Effector memory CD8-positive, alpha-beta T cell (primary cell): ENCODE measurements around the gene SKP2.
A peak's percentile ranks its signal among the peaks of the same experiment; 100 is the strongest.
"Not testable (repeated sequence)": the region's sequence is repeated elsewhere in the genome, so short reads cannot be mapped to it uniquely, and the experiment has no call there.

Experiments
- ATAC-seq: fragments of 150-1000 bp; cut with Tn5 transposase; replicated peaks from 2 replicates; pipeline ENCODE4 v1.10.0; 2021; ENCODE audit warnings: mild to moderate bottlenecking, moderate library complexity
- DNase-seq, 3 experiments: peaks; one replicate each; pipeline ENCODE4 v3.0.0; 2021
- H3K27ac Mint-ChIP-seq, 2 donors: one replicate each; pipeline ENCODE4 v1.8.0; 2022; ENCODE audit warnings: mild to moderate bottlenecking in 2 of 2, mixed read lengths in 2 of 2, moderate library complexity in 2 of 2
- H3K27me3 Mint-ChIP-seq, 2 donors: one replicate each; pipeline ENCODE4 v1.8.0; 2022; ENCODE audit warnings: mixed read lengths in 2 of 2
- H3K36me3 Mint-ChIP-seq: one replicate; pipeline ENCODE4 v1.8.0; 2022; ENCODE audit warnings: mild to moderate bottlenecking, moderate library complexity, mixed read lengths; ENCODE audit not compliant: insufficient read depth
- H3K4me1 Mint-ChIP-seq, 2 donors: one replicate each; pipeline ENCODE4 v1.8.0; 2022; ENCODE audit warnings: low read depth in 2 of 2, mixed read lengths in 2 of 2
- H3K4me3 Mint-ChIP-seq, 2 donors: one replicate each; pipeline ENCODE4 v1.8.0; 2022; ENCODE audit warnings: mild to moderate bottlenecking in 2 of 2, mixed read lengths in 2 of 2, moderate library complexity in 2 of 2
- H3K9me3 Mint-ChIP-seq, 2 donors: one replicate each; pipeline ENCODE4 v1.8.0; 2022; ENCODE audit warnings: mixed read lengths in 2 of 2
- total RNA-seq, 9 experiments: gene quantifications; one replicate each; lab custom pipeline; 2026; lab: John Stamatoyannopoulos, UW

Gene SKP2
- 17.5 to 54.7 (median 30.3) reads per million in 9 experiments for total RNA-seq

- Mint-ChIP-seq H3K27ac (peak within 1 kb of the TSS; percentile 91 to 95), H3K4me1 (peaks cover 40 to 63% of the 10 kb centered on the region in 2 donors), H3K27me3 (no peaks in the 10 kb centered on the region), H3K9me3 (no peaks in the 10 kb centered on the region), H3K36me3 (peaks cover 11% of the 10 kb centered on the region), H3K4me3 (peak within 1 kb of the TSS; percentile 95 to 97)
- peak; percentile 95 to 97 (median 96) for DNase-seq
- ATAC-seq: peak; percentile 96
Observed at GRCh38 chr5:36151434-36152323, at the start of gene SKP2, which contains the start of gene LMBRD2. Gene SKP2, plus strand, starts transcription at chr5:36152111. Its CDS starts 152 bp downstream, at chr5:36152263. Gene LMBRD2, minus strand, starts transcription at chr5:36151887. Its CDS starts 8,538 bp downstream, at chr5:36143349.

GRCh38 chr5:36105819-36106218 lies 46.1 kb upstream of the SKP2 start:
- H3K27ac Mint-ChIP-seq: peak overlapping the region in 1 of 2 donors; percentile 9
- H3K4me1 Mint-ChIP-seq: no peaks in the 10 kb centered on the region
- ATAC-seq (no peak), DNase-seq (no peak)
- peaks cover 46% of the 10 kb centered on the region for H3K36me3 Mint-ChIP-seq
- no peaks in the 10 kb centered on the region for H3K9me3 Mint-ChIP-seq
- no peaks in the 10 kb centered on the region for H3K27me3 Mint-ChIP-seq
- H3K4me3 Mint-ChIP-seq: no peak overlapping the region

GRCh38 chr5:36108758-36109460 lies 43.0 kb upstream of the SKP2 start:
- no peaks in the 10 kb centered on the region for H3K9me3 Mint-ChIP-seq
- no peak overlapping the region for H3K27ac Mint-ChIP-seq
- H3K4me1 Mint-ChIP-seq: no peaks in the 10 kb centered on the region
- H3K36me3 Mint-ChIP-seq: peaks cover 59% of the 10 kb centered on the region
- DNase-seq (no peak), ATAC-seq (no peak)
- no peaks in the 10 kb centered on the region for H3K27me3 Mint-ChIP-seq
- H3K4me3 Mint-ChIP-seq: no peak overlapping the region

GRCh38 chr5:36111238-36111637 lies 40.7 kb upstream of the SKP2 start:
- no peak overlapping the region for H3K4me3 Mint-ChIP-seq
- H3K4me1 Mint-ChIP-seq: no peaks in the 10 kb centered on the region
- no peak overlapping the region for H3K27ac Mint-ChIP-seq
- H3K27me3 Mint-ChIP-seq: no peaks in the 10 kb centered on the region
- no peaks in the 10 kb centered on the region for H3K9me3 Mint-ChIP-seq
- DNase-seq (no peak), ATAC-seq (no peak)
- H3K36me3 Mint-ChIP-seq: peaks cover 50% of the 10 kb centered on the region

- DNase-seq: no peak
- peaks cover 5 to 9% of the 10 kb centered on the region in 2 donors for H3K4me1 Mint-ChIP-seq
- peaks cover 4 to 9% of the 10 kb centered on the region in 2 donors for H3K9me3 Mint-ChIP-seq
- H3K4me3 Mint-ChIP-seq: no peak overlapping the region
- no peak for ATAC-seq
- H3K27ac Mint-ChIP-seq: peak overlapping the region in 1 of 2 donors; percentile 93
- H3K27me3 Mint-ChIP-seq: no peaks in the 10 kb centered on the region
- peaks cover 12% of the 10 kb centered on the region for H3K36me3 Mint-ChIP-seq
Observed at GRCh38 chr5:36125868-36126267, 26.0 kb upstream of the SKP2 start.

- H3K4me3 Mint-ChIP-seq: no peak overlapping the region
- peaks cover 6% of the 10 kb centered on the region for H3K36me3 Mint-ChIP-seq
- no peak overlapping the region for H3K27ac Mint-ChIP-seq
- peaks cover 5 to 18% of the 10 kb centered on the region in 2 donors for H3K4me1 Mint-ChIP-seq
- peaks cover 4 to 9% of the 10 kb centered on the region in 2 donors for H3K9me3 Mint-ChIP-seq
- no peak for ATAC-seq
- DNase-seq: no peak
- H3K27me3 Mint-ChIP-seq: no peaks in the 10 kb centered on the region
Observed at GRCh38 chr5:36128795-36129194, 23.1 kb upstream of the SKP2 start.

- H3K4me1 Mint-ChIP-seq: peaks cover 5 to 18% of the 10 kb centered on the region in 2 donors
- not testable (repeated sequence) for DNase-seq, H3K27me3 Mint-ChIP-seq, H3K4me3 Mint-ChIP-seq, H3K27ac Mint-ChIP-seq, H3K9me3 Mint-ChIP-seq, ATAC-seq, H3K36me3 Mint-ChIP-seq
Observed at GRCh38 chr5:36129666-36130065, 22.2 kb upstream of the SKP2 start.

- H3K4me3 Mint-ChIP-seq, H3K27ac Mint-ChIP-seq, H3K4me1 Mint-ChIP-seq, H3K27me3 Mint-ChIP-seq, H3K9me3 Mint-ChIP-seq, H3K36me3 Mint-ChIP-seq, DNase-seq, ATAC-seq: not testable (repeated sequence)
Observed at GRCh38 chr5:36133009-36133408, 18.9 kb upstream of the SKP2 start.

GRCh38 chr5:36135988-36136387 lies 15.9 kb upstream of the SKP2 start:
- no peaks in the 10 kb centered on the region for H3K9me3 Mint-ChIP-seq
- DNase-seq: no peak
- no peaks in the 10 kb centered on the region for H3K27me3 Mint-ChIP-seq
- peaks cover 0 to 9% of the 10 kb centered on the region in 2 donors for H3K4me1 Mint-ChIP-seq
- ATAC-seq: no peak
- H3K27ac Mint-ChIP-seq: no peak overlapping the region
- H3K36me3 Mint-ChIP-seq: peaks cover 5% of the 10 kb centered on the region
- no peak overlapping the region for H3K4me3 Mint-ChIP-seq

GRCh38 chr5:36136581-36136980 lies 15.3 kb upstream of the SKP2 start:
- ATAC-seq: no peak
- Mint-ChIP-seq H3K36me3 (peaks cover 6% of the 10 kb centered on the region), H3K27ac (no peak overlapping the region), H3K4me1 (peaks cover 0 to 8% of the 10 kb centered on the region in 2 donors), H3K9me3 (no peaks in the 10 kb centered on the region), H3K4me3 (no peak overlapping the region), H3K27me3 (no peaks in the 10 kb centered on the region)
- DNase-seq: no peak

- ATAC-seq: no peak
- peaks cover 18% of the 10 kb centered on the region for H3K36me3 Mint-ChIP-seq
- H3K4me1 Mint-ChIP-seq: no peaks in the 10 kb centered on the region
Observed at GRCh38 chr5:36138900-36139683, 12.8 kb upstream of the SKP2 start.

GRCh38 chr5:36145311-36145710 lies 6.6 kb upstream of the SKP2 start:
- no peak for DNase-seq
- no peaks in the 10 kb centered on the region for H3K9me3 Mint-ChIP-seq
- ATAC-seq: no peak
- peaks cover 21% of the 10 kb centered on the region for H3K36me3 Mint-ChIP-seq
- peaks cover 1 to 36% of the 10 kb centered on the region in 2 donors for H3K4me1 Mint-ChIP-seq
- H3K4me3 Mint-ChIP-seq: no peak overlapping the region
- no peak overlapping the region for H3K27ac Mint-ChIP-seq
- H3K27me3 Mint-ChIP-seq: no peaks in the 10 kb centered on the region

More at GRCh38 chr5:36138900-36139683, 12.8 kb upstream of the SKP2 start:
- no peaks in the 10 kb centered on the region for H3K27me3 Mint-ChIP-seq
- no peak for DNase-seq
- H3K9me3 Mint-ChIP-seq: no peaks in the 10 kb centered on the region
- no peak overlapping the region for H3K4me3 Mint-ChIP-seq
- no peak overlapping the region for H3K27ac Mint-ChIP-seq

GRCh38 chr5:36146390-36146789 lies 5.5 kb upstream of the SKP2 start:
- H3K4me1 Mint-ChIP-seq: peaks cover 11 to 44% of the 10 kb centered on the region in 2 donors

More at GRCh38 chr5:36146390-36146789, 5.5 kb upstream of the SKP2 start:
- peak overlapping the region in 1 of 2 donors; percentile 67 for H3K27ac Mint-ChIP-seq
- H3K36me3 Mint-ChIP-seq: peaks cover 16% of the 10 kb centered on the region
- H3K27me3 Mint-ChIP-seq: no peaks in the 10 kb centered on the region
- no peaks in the 10 kb centered on the region for H3K9me3 Mint-ChIP-seq
- ATAC-seq (no peak), DNase-seq (no peak)
- H3K4me3 Mint-ChIP-seq: no peak overlapping the region
